GM12878 (cell line): Measurements from ENCODE around the gene FOXB1. TPM values are rescaled to one million over a fixed set of nuclear protein-coding genes. Genes with fewer than 3 reads are reported as not detected.

Experiments used
- ATAC-seq: fragments of 200-7000 bp; cut with Tn5 transposase; 3 replicates; pipeline ENCODE4 v1.9.1; 2020; ENCODE audit warnings: mild to moderate bottlenecking, moderate library complexity
- BruUV-seq: library from RNA; stranded (reverse); fragments of 400-500 nt; replicated peaks from 2 replicates; lab custom pipeline; 2021; lab: Mats Ljungman, UMichigan
- CTCF ChIA-PET: fragments of 300-600 bp; sonication (Branson Sonifier 250); formaldehyde crosslinking; extraction: SDS; loops from one replicate; lab custom pipeline; 2021; ENCODE audit warnings: inconsistent platforms; lab: Yijun Ruan, JAX
- POLR2A ChIA-PET: fragments of 350-600 bp; formaldehyde crosslinking; extraction: SDS; loops from one replicate; lab custom pipeline; 2021; ENCODE audit warnings: inconsistent platforms; lab: Charles Lee
- RAD21 ChIA-PET: fragments of 300-600 bp; sonication (Branson Sonifier 250); formaldehyde crosslinking; loops from one replicate; lab custom pipeline; 2023; ENCODE audit warnings: antibody characterized with exemption; ENCODE audit not compliant: unreplicated experiment; lab: Charles Lee
- SMC1A ChIA-PET: fragments of 300-600 bp; sonication (Branson Sonifier 250); formaldehyde crosslinking; loops from one replicate; lab custom pipeline; 2023; ENCODE audit not compliant: unreplicated experiment, uncharacterized antibody; lab: Charles Lee
- DNase-seq: peaks from one replicate; pipeline ENCODE4 v3.0.0-alpha.2; 2011; ENCODE audit warnings: low read depth, low spot score
- FAIRE-seq: peaks from 3 replicates; lab custom pipeline; 2011; peaks lifted over from hg19 to GRCh38; lab: Jason Lieb, UNC
- H2AFZ ChIP-seq: 2 replicates; pipeline ENCODE4 v1.6.0; 2011; ENCODE audit warnings: low read depth, low read length, control low read depth; ENCODE audit not compliant: control insufficient read depth
- H3K27ac ChIP-seq: 2 replicates; pipeline ENCODE4 v1.5.1; 2011; ENCODE audit warnings: control low read depth; ENCODE audit not compliant: control insufficient read depth, insufficient read depth
- H3K27me3 ChIP-seq, 2 experiments: replicated peaks in 1 of 2; 2 replicates each; pipeline versions ENCODE4 v1.6.0 to v1.6.1; 2011; ENCODE audit warnings: low read length in 1 of 2; ENCODE audit not compliant: control insufficient read depth in 2 of 2, insufficient read depth in 2 of 2
- H3K36me3 ChIP-seq, 2 experiments: 2 replicates each; pipeline ENCODE4 v1.5.1; 2011; ENCODE audit warnings: low read length in 1 of 2; ENCODE audit not compliant: control insufficient read depth in 2 of 2, insufficient read depth in 2 of 2
- H3K4me1 ChIP-seq: 2 replicates; pipeline ENCODE4 v1.6.1; 2011; ENCODE audit warnings: mild to moderate bottlenecking, low read length, moderate library complexity, mixed read lengths; ENCODE audit not compliant: control insufficient read depth, insufficient read depth
- H3K4me2 ChIP-seq: 2 replicates; pipeline ENCODE4 v1.6.0; 2011; ENCODE audit warnings: control low read depth; ENCODE audit not compliant: control insufficient read depth, insufficient read depth
- H3K4me3 ChIP-seq: fragments of 200-600 bp; sonication (generic); 2 replicates; pipeline ENCODE4 v1.5.1; 2016
- H3K79me2 ChIP-seq: 2 replicates; pipeline ENCODE4 v1.6.0; 2011; ENCODE audit warnings: low read length; ENCODE audit not compliant: control insufficient read depth, insufficient read depth
- H3K9ac ChIP-seq: 2 replicates; pipeline ENCODE4 v1.8.0; 2011; ENCODE audit warnings: low read length, control low read depth, mixed read lengths; ENCODE audit not compliant: control insufficient read depth, insufficient read depth
- H3K9me3 ChIP-seq: replicated peaks from 3 replicates; pipeline ENCODE4 v1.5.1; 2011; ENCODE audit warnings: mild to moderate bottlenecking, low read length; ENCODE audit not compliant: control insufficient read depth, insufficient read depth
- H4K20me1 ChIP-seq: 2 replicates; pipeline ENCODE4 v1.6.0; 2011; ENCODE audit not compliant: control insufficient read depth, insufficient read depth
- ATF2 ChIP-seq: IDR thresholded peaks from 2 replicates; pipeline ENCODE4 v1.6.1; 2012; ENCODE audit warnings: low read length, inconsistent platforms
- BMI1 ChIP-seq: fragments of 450-650 bp; IDR thresholded peaks from 2 replicates; pipeline ENCODE4 v1.6.1; 2016; ENCODE audit warnings: mild to moderate bottlenecking, moderate library complexity, borderline replicate concordance
- CBFB ChIP-seq: IDR thresholded peaks from 2 replicates; pipeline ENCODE4 v1.6.1; 2016; ENCODE audit warnings: antibody characterized with exemption, low read depth
- EZH2 ChIP-seq: IDR thresholded peaks from 2 replicates; pipeline ENCODE4 v1.6.1; 2012; ENCODE audit warnings: low read depth, mild to moderate bottlenecking, control low read depth, inconsistent platforms, low read length, borderline replicate concordance; ENCODE audit not compliant: control insufficient read depth
- HDAC6 ChIP-seq: fragments of 200-600 bp; sonication (generic); IDR thresholded peaks from one replicate; pipeline ENCODE4 v1.8.0; 2017; ENCODE audit warnings: antibody characterized with exemption; ENCODE audit not compliant: unreplicated experiment
- JUNB ChIP-seq: IDR thresholded peaks from 2 replicates; pipeline ENCODE4 v1.6.1; 2016; ENCODE audit warnings: antibody characterized with exemption, mild to moderate bottlenecking
- KDM1A ChIP-seq: fragments of 200-600 bp; sonication (generic); IDR thresholded peaks from 2 replicates; pipeline ENCODE4 v1.6.1; 2016; ENCODE audit warnings: borderline replicate concordance
- NFYB ChIP-seq: IDR thresholded peaks from 2 replicates; pipeline ENCODE4 v1.6.1; 2011; ENCODE audit warnings: low read depth, mild to moderate bottlenecking, low read length, improper control_type of control experiment, moderate library complexity; ENCODE audit not compliant: insufficient read depth
- POLR2A ChIP-seq: IDR thresholded peaks from 2 replicates; pipeline ENCODE4 v1.6.1; 2011; ENCODE audit warnings: low read depth, mild to moderate bottlenecking, low read length
- RCOR1 ChIP-seq: conservative IDR thresholded peaks from 2 replicates; pipeline ENCODE4 v1.6.1; 2012; ENCODE audit warnings: low read depth, low read length, improper control_type of control experiment
- RUNX3 ChIP-seq: IDR thresholded peaks from 2 replicates; pipeline ENCODE4 v1.6.1; 2012; ENCODE audit warnings: low read length, inconsistent platforms
- SMC3 ChIP-seq: IDR thresholded peaks from 2 replicates; pipeline ENCODE4 v1.6.1; 2011; ENCODE audit warnings: low read length, improper control_type of control experiment, borderline replicate concordance
- SUPT20H ChIP-seq: IDR thresholded peaks from 2 replicates; pipeline ENCODE4 v1.6.1; 2011; ENCODE audit warnings: low read depth, mild to moderate bottlenecking, low read length, moderate library complexity, borderline replicate concordance; ENCODE audit not compliant: control insufficient read depth
- SUZ12 ChIP-seq: fragments of 200-600 bp; sonication (generic); IDR thresholded peaks from one replicate; pipeline ENCODE4 v1.6.1; 2018; ENCODE audit warnings: antibody characterized with exemption, mild to moderate bottlenecking; ENCODE audit not compliant: unreplicated experiment
- TAF1 ChIP-seq: IDR thresholded peaks from 2 replicates; pipeline ENCODE4 v1.6.1; 2011; ENCODE audit warnings: mild to moderate bottlenecking, low read depth, low read length, borderline replicate concordance
- YY1 ChIP-seq: IDR thresholded peaks from 2 replicates; pipeline ENCODE4 v1.6.1; 2011; ENCODE audit warnings: low read depth, mild to moderate bottlenecking, low read length
- ZZZ3 ChIP-seq: IDR thresholded peaks from 2 replicates; pipeline ENCODE4 v1.6.1; 2011; ENCODE audit warnings: low read depth; ENCODE audit not compliant: control insufficient read depth, insufficient read length
- WGBS: methylation state at CpG from one replicate; pipeline ENCODE4 v1.1.6; 2016; ENCODE audit warnings: low lambda C conversion rate; ENCODE audit not compliant: insufficient replicate concordance, insufficient coverage; ENCODE audit errors: missing lambda C conversion rate; 5-methylcytosine and 5-hydroxymethylcytosine counted together
- in situ Hi-C: fragments of 300-500 bp; cut with MboI; formaldehyde crosslinking; loops from 9 replicates; pipeline ENCODE4 v1.14.3; 2018; ENCODE audit warnings: mixed read lengths
- intact Hi-C: fragments of 100-400 bp; cut with micrococcal nuclease; formaldehyde crosslinking; loops from one replicate; pipeline ENCODE4 v1.14.2; 2022; ENCODE audit not compliant: unreplicated experiment
- polyA plus RNA-seq, 11 experiments: library from polyadenylated mRNA; depleted of rRNA in 4 of 11; unstranded in 6 of 11; stranded (reverse) in 5 of 11; fragments of >200 nt; fragmentation: Nextera tagmentation in 4 of 11; fragmentation: Illumina TruSeq in 1 of 11; extraction: Ambion mirVana in 4 of 11; extraction: Trizol in 1 of 11; gene quantifications; 1 replicate in 1 of 11; 2 replicates in 10 of 11; pipeline versions ENCODE4 v1.2.1 to v1.2.3, GENCODE V29; 2011 to 2016; ENCODE audit warnings: inconsistent platforms in 2 of 11, missing spikeins in 2 of 11, low read depth in 1 of 11
- total RNA-seq, 4 experiments: library from RNA; depleted of rRNA in 3 of 4; stranded (reverse); fragments of >200 nt in 3 of 4; fragmentation: Illumina TruSeq in 1 of 4; extraction: Trizol in 1 of 4; gene quantifications; 2 replicates each; pipeline versions ENCODE4 v1.2.1 to v1.2.3, GENCODE V29; 2013 to 2021
- TF ChIP-seq, protein P1 (sequence below): IDR thresholded peaks from 2 replicates; pipeline ENCODE4 v1.6.1; 2011; ENCODE audit warnings: mild to moderate bottlenecking, low read depth, low read length, moderate library complexity; ENCODE audit not compliant: insufficient replicate concordance
- TF ChIP-seq, protein P2 (sequence below): IDR thresholded peaks from 2 replicates; pipeline ENCODE4 v1.6.1; 2012; ENCODE audit warnings: mild to moderate bottlenecking, low read depth, low read length

Gene FOXB1
- total and polyA plus RNA-seq, 10 of the 15 experiments (the other 5 are each of a cell fraction or from before 2014, with no cell fraction given): not detected

DNA sequence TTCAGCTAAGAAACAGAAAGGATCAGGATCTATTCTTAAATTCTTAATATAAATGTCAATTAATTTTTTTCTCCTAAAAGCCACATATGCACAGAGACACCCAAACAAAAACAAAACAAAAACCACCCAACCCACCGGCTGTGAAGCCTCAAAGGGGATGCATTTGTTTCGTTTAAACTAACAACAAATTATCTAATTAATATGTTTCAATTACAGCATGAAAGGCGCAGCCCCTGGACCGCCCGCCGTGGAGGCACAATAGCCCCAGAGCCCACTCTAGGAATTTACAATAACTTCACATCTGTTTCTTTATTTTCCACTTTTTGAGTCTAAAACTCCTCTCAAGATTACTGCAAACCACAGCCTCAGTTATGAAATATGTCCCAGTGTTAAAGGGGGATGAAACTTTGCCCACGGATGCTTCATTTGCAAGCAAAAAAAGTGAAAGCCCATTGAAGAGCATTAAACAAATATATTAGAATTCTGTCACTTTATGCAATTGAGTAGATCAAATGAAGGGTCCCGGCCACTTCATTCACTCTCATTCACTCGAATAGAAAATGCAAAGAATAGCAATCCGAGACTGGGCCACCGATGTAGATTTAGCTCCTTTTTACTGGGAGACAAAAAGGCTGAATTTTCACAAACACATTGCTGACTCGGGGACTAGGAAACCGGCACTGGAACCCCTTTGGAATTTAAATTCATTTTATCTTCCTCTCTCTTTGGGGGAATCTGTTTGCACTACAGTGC is 6.0 kb downstream of the FOXB1 start:
- SMC1A ChIA-PET: interaction anchor here (0.6 kb wide), 1 partner anchor 637 kb away, joined by 3 read pairs; the partner anchor contains the start of gene MYO1E
- H3K4me2 ChIP-seq: no peak overlapping the region
- no peaks in the 10 kb centered on the region; the same call in 2 of the 3 replicates for H3K9me3 ChIP-seq
- no peaks in the 10 kb centered on the region for H3K36me3 ChIP-seq
- H3K79me2 ChIP-seq: no peaks in the 10 kb centered on the region
- WGBS: 47% methylated on average over 13 of the region's 13 CpGs
- CTCF ChIA-PET: no interaction called here
- in situ Hi-C loops: no loop called here
- RAD21 ChIA-PET: no interaction called here
- TF ChIP-seq RCOR1 (no peak), SUZ12 (no peak), TAF1 (no peak), ZZZ3 (no peak), SUPT20H (no peak), SMC3 (no peak), RUNX3 (no peak), JUNB (no peak), NFYB (no peak), CBFB (no peak), HDAC6 (no peak), ATF2 (no peak), BMI1 (no peak), YY1 (no peak), POLR2A (no peak), EZH2 (no peak), KDM1A (no peak)
- TF ChIP-seq, protein P1, sequence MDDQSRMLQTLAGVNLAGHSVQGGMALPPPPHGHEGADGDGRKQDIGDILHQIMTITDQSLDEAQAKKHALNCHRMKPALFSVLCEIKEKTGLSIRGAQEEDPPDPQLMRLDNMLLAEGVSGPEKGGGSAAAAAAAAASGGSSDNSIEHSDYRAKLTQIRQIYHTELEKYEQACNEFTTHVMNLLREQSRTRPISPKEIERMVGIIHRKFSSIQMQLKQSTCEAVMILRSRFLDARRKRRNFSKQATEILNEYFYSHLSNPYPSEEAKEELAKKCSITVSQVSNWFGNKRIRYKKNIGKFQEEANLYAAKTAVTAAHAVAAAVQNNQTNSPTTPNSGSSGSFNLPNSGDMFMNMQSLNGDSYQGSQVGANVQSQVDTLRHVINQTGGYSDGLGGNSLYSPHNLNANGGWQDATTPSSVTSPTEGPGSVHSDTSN: no peak
- TF ChIP-seq, protein P2, sequence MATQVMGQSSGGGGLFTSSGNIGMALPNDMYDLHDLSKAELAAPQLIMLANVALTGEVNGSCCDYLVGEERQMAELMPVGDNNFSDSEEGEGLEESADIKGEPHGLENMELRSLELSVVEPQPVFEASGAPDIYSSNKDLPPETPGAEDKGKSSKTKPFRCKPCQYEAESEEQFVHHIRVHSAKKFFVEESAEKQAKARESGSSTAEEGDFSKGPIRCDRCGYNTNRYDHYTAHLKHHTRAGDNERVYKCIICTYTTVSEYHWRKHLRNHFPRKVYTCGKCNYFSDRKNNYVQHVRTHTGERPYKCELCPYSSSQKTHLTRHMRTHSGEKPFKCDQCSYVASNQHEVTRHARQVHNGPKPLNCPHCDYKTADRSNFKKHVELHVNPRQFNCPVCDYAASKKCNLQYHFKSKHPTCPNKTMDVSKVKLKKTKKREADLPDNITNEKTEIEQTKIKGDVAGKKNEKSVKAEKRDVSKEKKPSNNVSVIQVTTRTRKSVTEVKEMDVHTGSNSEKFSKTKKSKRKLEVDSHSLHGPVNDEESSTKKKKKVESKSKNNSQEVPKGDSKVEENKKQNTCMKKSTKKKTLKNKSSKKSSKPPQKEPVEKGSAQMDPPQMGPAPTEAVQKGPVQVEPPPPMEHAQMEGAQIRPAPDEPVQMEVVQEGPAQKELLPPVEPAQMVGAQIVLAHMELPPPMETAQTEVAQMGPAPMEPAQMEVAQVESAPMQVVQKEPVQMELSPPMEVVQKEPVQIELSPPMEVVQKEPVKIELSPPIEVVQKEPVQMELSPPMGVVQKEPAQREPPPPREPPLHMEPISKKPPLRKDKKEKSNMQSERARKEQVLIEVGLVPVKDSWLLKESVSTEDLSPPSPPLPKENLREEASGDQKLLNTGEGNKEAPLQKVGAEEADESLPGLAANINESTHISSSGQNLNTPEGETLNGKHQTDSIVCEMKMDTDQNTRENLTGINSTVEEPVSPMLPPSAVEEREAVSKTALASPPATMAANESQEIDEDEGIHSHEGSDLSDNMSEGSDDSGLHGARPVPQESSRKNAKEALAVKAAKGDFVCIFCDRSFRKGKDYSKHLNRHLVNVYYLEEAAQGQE: no peak
- TF ChIP-seq, all 136 proteins: peak for 0
- Histone ChIP-seq H3K4me1 (no peaks in the 10 kb centered on the region; the same call in 1 of the 2 replicates), H3K4me3 (no peak overlapping the region), H4K20me1 (no peaks in the 10 kb centered on the region), H3K27ac (no peak overlapping the region), H3K27me3 (peaks cover 8 to 17% of the 10 kb centered on the region in 2 experiments), H3K9ac (no peak overlapping the region), H2AFZ (no peak overlapping the region)
- POLR2A ChIA-PET: no interaction called here
- ATAC-seq: no peak
- intact Hi-C loops: no loop called here
- no peak for DNase-seq
- FAIRE-seq: no peak
- BruUV-seq: no TSS peak
